IMR-90 (cell line): ENCODE measurements around the gene FAM83F. TPM values are rescaled to one million over a fixed set of nuclear protein-coding genes. Genes with fewer than 3 reads are reported as not detected.

Experiments used
- ATAC-seq: fragments of 200-7000 bp; cut with Tn5 transposase; 2 replicates; pipeline ENCODE4 v1.9.1; 2020; ENCODE audit warnings: low read depth, mild to moderate bottlenecking, moderate library complexity
- BruUV-seq: library from RNA; stranded (reverse); fragments of 400-500 nt; replicated peaks from 2 replicates; lab custom pipeline; 2021; lab: Mats Ljungman, UMichigan
- CTCF ChIA-PET: fragments of 300-600 bp; formaldehyde crosslinking; extraction: SDS; loops from one replicate; lab custom pipeline; 2021; ENCODE audit warnings: antibody characterized with exemption; lab: Yijun Ruan, JAX
- POLR2A ChIA-PET: fragments of 300-600 bp; sonication (Branson Sonifier 250); formaldehyde crosslinking; loops from one replicate; lab custom pipeline; 2022; ENCODE audit warnings: antibody characterized with exemption; ENCODE audit not compliant: unreplicated experiment; lab: Charles Lee
- DNase-seq: peaks from one replicate; pipeline ENCODE4 v3.0.0; 2013
- H2AFZ ChIP-seq: replicated peaks from 2 replicates; pipeline ENCODE3; 2013; ENCODE audit warnings: low read length, mild to moderate bottlenecking; ENCODE audit not compliant: poor library complexity
- H2AK5ac ChIP-seq: 2 replicates; pipeline ENCODE4 v1.6.1; 2013; ENCODE audit warnings: low read depth, low read length, inconsistent platforms
- H2AK9ac ChIP-seq: replicated peaks from 2 replicates; pipeline ENCODE3; 2013; ENCODE audit warnings: mild to moderate bottlenecking, low read depth, low read length, moderate library complexity; ENCODE audit not compliant: poor library complexity
- H2BK120ac ChIP-seq: 2 replicates; pipeline ENCODE4 v1.6.1; 2013; ENCODE audit warnings: low read depth, low read length, inconsistent platforms
- H2BK15ac ChIP-seq: 3 replicates; pipeline ENCODE4 v1.6.1; 2013; ENCODE audit warnings: low read depth, low read length, inconsistent platforms
- H2BK20ac ChIP-seq: 2 replicates; pipeline ENCODE4 v1.6.1; 2013; ENCODE audit warnings: low read depth, mild to moderate bottlenecking, inconsistent platforms, low read length, moderate library complexity
- H2BK5ac ChIP-seq: 2 replicates; pipeline ENCODE4 v1.6.1; 2013; ENCODE audit warnings: mild to moderate bottlenecking, low read depth, low read length, inconsistent platforms; ENCODE audit not compliant: poor library complexity, severe bottlenecking
- H3K14ac ChIP-seq: replicated peaks from 2 replicates; pipeline ENCODE4 v1.6.1; 2013; ENCODE audit warnings: low read depth, low read length, inconsistent platforms
- H3K18ac ChIP-seq: 2 replicates; pipeline ENCODE4 v1.6.1; 2013; ENCODE audit warnings: low read depth, low read length, control low read depth
- H3K23ac ChIP-seq: 2 replicates; pipeline ENCODE4 v1.6.1; 2013; ENCODE audit warnings: low read depth, low read length, inconsistent platforms
- H3K27ac ChIP-seq: 2 replicates; pipeline ENCODE4 v1.5.1; 2013; ENCODE audit warnings: mild to moderate bottlenecking, control low read depth, low read length; ENCODE audit not compliant: insufficient read depth
- H3K27me3 ChIP-seq: 2 replicates; pipeline ENCODE4 v1.6.1; 2013; ENCODE audit warnings: low read length; ENCODE audit not compliant: control insufficient read depth, insufficient read depth
- H3K36me3 ChIP-seq: 2 replicates; pipeline ENCODE4 v1.6.1; 2013; ENCODE audit warnings: low read length, mixed read lengths; ENCODE audit not compliant: control insufficient read depth, insufficient read depth
- H3K4ac ChIP-seq: 2 replicates; pipeline ENCODE4 v1.6.1; 2013; ENCODE audit warnings: low read depth, low read length, inconsistent platforms
- H3K4me1 ChIP-seq: 2 replicates; pipeline ENCODE4 v1.6.1; 2013; ENCODE audit warnings: low read length, mixed read lengths; ENCODE audit not compliant: control insufficient read depth, insufficient read depth
- H3K4me2 ChIP-seq: 2 replicates; pipeline ENCODE4 v1.6.1; 2013; ENCODE audit warnings: low read depth, mild to moderate bottlenecking, control low read depth, low read length, moderate library complexity
- H3K4me3 ChIP-seq: 2 replicates; pipeline ENCODE4 v1.5.1; 2013; ENCODE audit warnings: low read depth, mild to moderate bottlenecking, control low read depth, low read length, moderate library complexity; ENCODE audit not compliant: insufficient read depth
- H3K56ac ChIP-seq: 2 replicates; pipeline ENCODE4 v1.6.1; 2013; ENCODE audit warnings: low read length, inconsistent platforms; ENCODE audit not compliant: insufficient read depth; ENCODE audit errors: extremely low read depth
- H3K79me1 ChIP-seq, 2 experiments: 2 replicates each; pipeline ENCODE4 v1.6.1; 2013; ENCODE audit warnings: low read length in 2 of 2, inconsistent platforms in 1 of 2, low read depth in 1 of 2
- H3K9ac ChIP-seq: 2 replicates; pipeline ENCODE4 v1.6.1; 2013; ENCODE audit warnings: low read depth, low read length, control low read depth
- H3K9me1 ChIP-seq: 2 replicates; pipeline ENCODE4 v1.6.1; 2013; ENCODE audit warnings: low read length, inconsistent platforms; ENCODE audit not compliant: insufficient read depth
- H3K9me3 ChIP-seq: 2 replicates; pipeline ENCODE4 v1.6.1; 2013; ENCODE audit warnings: low read length; ENCODE audit not compliant: control insufficient read depth, insufficient read depth
- H4K20me1 ChIP-seq: 2 replicates; pipeline ENCODE4 v1.6.1; 2013; ENCODE audit warnings: low read length, inconsistent platforms; ENCODE audit not compliant: insufficient read depth
- H4K5ac ChIP-seq: 2 replicates; pipeline ENCODE4 v1.6.1; 2013; ENCODE audit warnings: mild to moderate bottlenecking, low read depth, low read length, control low read depth
- H4K8ac ChIP-seq, 2 experiments: 2 replicates each; pipeline ENCODE4 v1.6.1; 2013; ENCODE audit warnings: low read depth in 2 of 2, low read length in 2 of 2, control low read depth in 1 of 2, inconsistent platforms in 1 of 2
- H4K91ac ChIP-seq: 2 replicates; pipeline ENCODE4 v1.6.1; 2013; ENCODE audit warnings: low read depth, low read length, inconsistent platforms; ENCODE audit not compliant: insufficient read depth
- BHLHE40 ChIP-seq: fragments of 150-350 bp; IDR thresholded peaks from 2 replicates; pipeline ENCODE4 v1.6.1; 2016; ENCODE audit warnings: mild to moderate bottlenecking, low read depth, low read length
- CEBPB ChIP-seq: IDR thresholded peaks from 2 replicates; pipeline ENCODE4 v1.6.1; 2012; ENCODE audit warnings: low read depth, low read length, improper control_type of control experiment
- CHD1 ChIP-seq: IDR thresholded peaks from 2 replicates; pipeline ENCODE4 v1.6.1; 2012; ENCODE audit warnings: low read depth, low read length, improper control_type of control experiment
- CTCF ChIP-seq: conservative IDR thresholded peaks from 2 replicates; pipeline ENCODE4 v1.5.1; 2012; ENCODE audit warnings: mild to moderate bottlenecking, low read depth, low read length, improper control_type of control experiment
- FOS ChIP-seq: fragments of 150-350 bp; IDR thresholded peaks from 2 replicates; pipeline ENCODE4 v1.6.1; 2016; ENCODE audit warnings: low read depth, low read length
- MAFK ChIP-seq: IDR thresholded peaks from 2 replicates; pipeline ENCODE4 v1.6.1; 2012; ENCODE audit warnings: low read depth, low read length, improper control_type of control experiment
- MAZ ChIP-seq: IDR thresholded peaks from 2 replicates; pipeline ENCODE4 v1.6.1; 2012; ENCODE audit warnings: low read depth, mild to moderate bottlenecking, low read length, improper control_type of control experiment, moderate library complexity, borderline replicate concordance
- MXI1 ChIP-seq: IDR thresholded peaks from 2 replicates; pipeline ENCODE4 v1.6.1; 2012; ENCODE audit warnings: low read depth, mild to moderate bottlenecking, low read length, moderate library complexity, borderline replicate concordance
- NFE2L2 ChIP-seq: fragments of 150-350 bp; IDR thresholded peaks from 2 replicates; pipeline ENCODE4 v1.6.1; 2016; ENCODE audit warnings: low read depth, mild to moderate bottlenecking, low read length
- POLR2A ChIP-seq: IDR thresholded peaks from 2 replicates; pipeline ENCODE4 v1.6.1; 2012; ENCODE audit warnings: mild to moderate bottlenecking, low read depth, low read length
- RAD21 ChIP-seq: IDR thresholded peaks from 2 replicates; pipeline ENCODE4 v1.6.1; 2012; ENCODE audit warnings: low read length, improper control_type of control experiment
- RCOR1 ChIP-seq: IDR thresholded peaks from 2 replicates; pipeline ENCODE4 v1.6.1; 2012; ENCODE audit warnings: mild to moderate bottlenecking, low read length, improper control_type of control experiment; ENCODE audit not compliant: insufficient replicate concordance
- RFX5 ChIP-seq: IDR thresholded peaks from 2 replicates; pipeline ENCODE4 v1.8.0; 2012; ENCODE audit warnings: low read depth, mild to moderate bottlenecking, low read length, moderate library complexity
- SMC3 ChIP-seq: fragments of 150-350 bp; IDR thresholded peaks from 2 replicates; pipeline ENCODE4 v1.6.1; 2016; ENCODE audit warnings: low read depth, mild to moderate bottlenecking, antibody characterized with exemption, low read length, moderate library complexity
- WGBS, 2 experiments: methylation state at CpG; one replicate each; pipeline versions ENCODE4 v1.1.5 to v1.1.7; 2013; ENCODE audit warnings: missing lambda C conversion rate in 2 of 2; ENCODE audit not compliant: insufficient read length in 1 of 2; ENCODE audit errors: extremely low coverage in 2 of 2; 5-methylcytosine and 5-hydroxymethylcytosine counted together
- dilution Hi-C: fragments of 300-500 bp; cut with HindIII; formaldehyde crosslinking; loops from one replicate; pipeline ENCODE4 v1.14.3; 2018; ENCODE audit warnings: low sequenced_read_pairs; ENCODE audit not compliant: unreplicated experiment
- in situ Hi-C: fragments of 300-500 bp; cut with MboI; formaldehyde crosslinking; loops from 3 replicates; pipeline ENCODE4 v1.14.3; 2019; ENCODE audit warnings: low sequenced_read_pairs, inconsistent platforms, mixed read lengths
- intact Hi-C: fragments of 100-400 bp; cut with micrococcal nuclease; formaldehyde crosslinking; loops from 2 replicates; pipeline ENCODE4 v1.10.0; 2022
- polyA plus RNA-seq, 3 experiments: library from polyadenylated mRNA; depleted of rRNA; stranded (reverse); fragments of >200 nt; gene quantifications; 2 replicates each; pipeline ENCODE4 v1.2.3, GENCODE V29; 2012; ENCODE audit warnings: low replicate concordance in 1 of 3
- total RNA-seq: library from RNA; depleted of rRNA; stranded (reverse); fragments of >200 nt; gene quantifications from 2 replicates; pipeline ENCODE4 v1.2.3, GENCODE V29; 2012
- TF ChIP-seq, protein P1 (sequence below): fragments of 150-350 bp; IDR thresholded peaks from 2 replicates; pipeline ENCODE4 v1.6.1; 2017; ENCODE audit warnings: mild to moderate bottlenecking, antibody characterized with exemption, low read length, low read depth
- TF ChIP-seq, protein P2 (sequence below): fragments of 150-350 bp; IDR thresholded peaks from 2 replicates; pipeline ENCODE4 v1.6.1; 2016; ENCODE audit warnings: low read depth, mild to moderate bottlenecking, low read length, moderate library complexity, borderline replicate concordance

FAM83F gene
- total and polyA plus RNA-seq, 2 of the 4 experiments (the other 2 are of a cell fraction): not detected

GRCh38 chr22:39946503-39947219, 48.1 kb upstream of the FAM83F start:
- in situ Hi-C loops (no loop called here), intact Hi-C loops (no loop called here)
- CTCF ChIA-PET: no interaction called here

More at GRCh38 chr22:39946503-39947219, 48.1 kb upstream of the FAM83F start:
- Histone ChIP-seq H2AK5ac (no peak overlapping the region), H3K27ac (no peak overlapping the region), H3K23ac (no peak overlapping the region), H4K8ac (no peak overlapping the region), H2AK9ac (no peak overlapping the region), H3K9ac (no peak overlapping the region), H4K5ac (no peak overlapping the region), H3K4ac (no peak overlapping the region), H4K20me1 (no peaks in the 10 kb centered on the region), H4K91ac (no peak overlapping the region), H3K9me3 (no peaks in the 10 kb centered on the region), H3K36me3 (no peaks in the 10 kb centered on the region), H3K9me1 (no peaks in the 10 kb centered on the region), H3K4me2 (no peak overlapping the region), H3K18ac (no peak overlapping the region), H3K56ac (no peak overlapping the region), H2BK20ac (no peak overlapping the region), H3K14ac (no peak overlapping the region), H3K4me1 (no peaks in the 10 kb centered on the region), H3K4me3 (no peak overlapping the region), H3K27me3 (peaks cover 57% of the 10 kb centered on the region), H2AFZ (no peak overlapping the region), H2BK120ac (no peak overlapping the region), H2BK15ac (no peak overlapping the region), H3K79me1 (no peaks in the 10 kb centered on the region), H2BK5ac (no peak overlapping the region)
- TF ChIP-seq POLR2A (no peak), MAFK (no peak), CEBPB (no peak), MXI1 (no peak), NFE2L2 (no peak), RAD21 (no peak), MAZ (no peak), BHLHE40 (no peak), CHD1 (no peak), FOS (no peak), RCOR1 (no peak), CTCF (no peak), RFX5 (no peak), SMC3 (no peak)
- TF ChIP-seq, protein P1, sequence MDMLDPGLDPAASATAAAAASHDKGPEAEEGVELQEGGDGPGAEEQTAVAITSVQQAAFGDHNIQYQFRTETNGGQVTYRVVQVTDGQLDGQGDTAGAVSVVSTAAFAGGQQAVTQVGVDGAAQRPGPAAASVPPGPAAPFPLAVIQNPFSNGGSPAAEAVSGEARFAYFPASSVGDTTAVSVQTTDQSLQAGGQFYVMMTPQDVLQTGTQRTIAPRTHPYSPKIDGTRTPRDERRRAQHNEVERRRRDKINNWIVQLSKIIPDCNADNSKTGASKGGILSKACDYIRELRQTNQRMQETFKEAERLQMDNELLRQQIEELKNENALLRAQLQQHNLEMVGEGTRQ: no peak
- TF ChIP-seq, protein P2, sequence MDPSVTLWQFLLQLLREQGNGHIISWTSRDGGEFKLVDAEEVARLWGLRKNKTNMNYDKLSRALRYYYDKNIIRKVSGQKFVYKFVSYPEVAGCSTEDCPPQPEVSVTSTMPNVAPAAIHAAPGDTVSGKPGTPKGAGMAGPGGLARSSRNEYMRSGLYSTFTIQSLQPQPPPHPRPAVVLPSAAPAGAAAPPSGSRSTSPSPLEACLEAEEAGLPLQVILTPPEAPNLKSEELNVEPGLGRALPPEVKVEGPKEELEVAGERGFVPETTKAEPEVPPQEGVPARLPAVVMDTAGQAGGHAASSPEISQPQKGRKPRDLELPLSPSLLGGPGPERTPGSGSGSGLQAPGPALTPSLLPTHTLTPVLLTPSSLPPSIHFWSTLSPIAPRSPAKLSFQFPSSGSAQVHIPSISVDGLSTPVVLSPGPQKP: no peak
- 65% methylated on average over 3 of the region's 8 CpGs; no CpG with 5 or more reads in 1 of the 2 experiments for WGBS, 2 experiments
- dilution Hi-C loops: no loop called here
- no TSS peak for BruUV-seq
- DNase-seq (no peak), ATAC-seq (no peak)
- POLR2A ChIA-PET: no interaction called here
